ENCODE measurements around the gene VPS33B. TPM values are rescaled to one million over a fixed set of nuclear protein-coding genes. Genes with fewer than 3 reads are reported as not detected.

Gene VPS33B
- total RNA-seq, 5 donors from 2014 or later (not counting 1 experiment from before 2014, with no cell fraction given), result 19.3 to 29.8 (median 26.0) TPM

GRCh38 chr15:90952901-90953677 is 69.3 kb downstream of the VPS33B start:
- Mint-ChIP-seq H3K4me3 (peak overlapping the region; percentile 28 to 77 (median 44)), H3K9me3 (no peaks in the 10 kb centered on the region), H3K27ac (no peak overlapping the region), H3K36me3 (peaks cover 24% of the 10 kb centered on the region), H3K4me1 (peaks cover 0 to 20% (median 16%) of the 10 kb centered on the region in 3 donors), H3K27me3 (no peaks in the 10 kb centered on the region)
- Histone ChIP-seq H3K4me3 (ENCODE audit: control insufficient read depth in 1 of 2, extremely low read depth in 1 of 2, low read length in 1 of 2) (no peak overlapping the region), H3K4me1 (ENCODE audit: control insufficient read depth in 1 of 2, extremely low read depth in 1 of 2, insufficient read depth in 2 of 2, low read length in 2 of 2) (peaks cover 11 to 27% of the 10 kb centered on the region in 2 experiments), H3K27ac (ENCODE audit: low read length) (no peak overlapping the region), H3K36me3 (ENCODE audit: control insufficient read depth in 2 of 2, extremely low read depth in 1 of 2, insufficient read depth in 1 of 2, low read length in 1 of 2) (peaks cover 25 to 39% of the 10 kb centered on the region in 2 donors), H3K27me3 (replicated peaks in 1 of 2; ENCODE audit: control insufficient read depth in 2 of 2, extremely low read depth in 1 of 2, insufficient read depth in 2 of 2, low read length in 1 of 2) (no peaks in the 10 kb centered on the region), H3K9me3 (no peaks in the 10 kb centered on the region)
- POLR2A ChIA-PET, result no interaction called here
- 97% methylated on average over 11 of the region's 14 CpGs for WGBS (ENCODE audit: insufficient coverage)
- ATAC-seq (replicated peaks in 1 of 4) (no peak), DNase-seq (no peak)
- CTCF ChIA-PET, result interaction anchor here (2.3 to 3.7 kb wide), 2 partner anchors 21 kb away, joined by 11 to 27 read pairs; partner anchors contain the start of gene HDDC3 (in 2 of the 2)

GRCh38 chr15:90950676-90951075 is 71.7 kb downstream of the VPS33B start:
- DNase-seq (no peak), ATAC-seq (replicated peaks in 1 of 4) (no peak)
- H3K4me1 Mint-ChIP-seq, result peaks cover 0 to 8% (median 5%) of the 10 kb centered on the region in 3 donors
- no peaks in the 10 kb centered on the region for H3K27me3 Mint-ChIP-seq
- no peak overlapping the region for H3K27ac ChIP-seq (ENCODE audit: low read length)
- no peaks in the 10 kb centered on the region for H3K27me3 ChIP-seq (replicated peaks in 1 of 2; ENCODE audit: control insufficient read depth in 2 of 2, extremely low read depth in 1 of 2, insufficient read depth in 2 of 2, low read length in 1 of 2)
- WGBS (ENCODE audit: insufficient coverage), result 80% methylated on average over 1 of the region's 6 CpGs
- H3K36me3 Mint-ChIP-seq, result peaks cover 38% of the 10 kb centered on the region
- no peaks in the 10 kb centered on the region for H3K9me3 ChIP-seq
- peaks cover 29 to 57% of the 10 kb centered on the region in 2 donors for H3K36me3 ChIP-seq (ENCODE audit: control insufficient read depth in 2 of 2, extremely low read depth in 1 of 2, insufficient read depth in 1 of 2, low read length in 1 of 2)
- no peaks in the 10 kb centered on the region for H3K9me3 Mint-ChIP-seq
- ChIA-PET POLR2A (no interaction called here), CTCF (no interaction called here)
- H3K4me3 Mint-ChIP-seq, result no peak overlapping the region
- H3K4me3 ChIP-seq (ENCODE audit: control insufficient read depth in 1 of 2, extremely low read depth in 1 of 2, low read length in 1 of 2), result no peak overlapping the region
- H3K4me1 ChIP-seq (ENCODE audit: control insufficient read depth in 1 of 2, extremely low read depth in 1 of 2, insufficient read depth in 2 of 2, low read length in 2 of 2), result peaks cover 5 to 14% of the 10 kb centered on the region in 2 experiments
- H3K27ac Mint-ChIP-seq, result no peak overlapping the region

- no peak overlapping the region for H3K4me3 ChIP-seq (ENCODE audit: control insufficient read depth in 1 of 2, extremely low read depth in 1 of 2, low read length in 1 of 2)
- H3K27ac ChIP-seq (ENCODE audit: low read length), result no peak overlapping the region
- no peaks in the 10 kb centered on the region for H3K9me3 Mint-ChIP-seq
- H3K36me3 Mint-ChIP-seq, result peaks cover 38% of the 10 kb centered on the region
- POLR2A ChIA-PET, result interaction anchor here in 1 of 2 donors (0.5 kb wide), 1 partner anchor 434 kb away, joined by 6 read pairs; no protein-coding TSS in a partner anchor
- no peak for ATAC-seq (replicated peaks in 1 of 4)
- peaks cover 33 to 58% of the 10 kb centered on the region in 2 donors for H3K36me3 ChIP-seq (ENCODE audit: control insufficient read depth in 2 of 2, extremely low read depth in 1 of 2, insufficient read depth in 1 of 2, low read length in 1 of 2)
- H3K4me3 Mint-ChIP-seq, result no peak overlapping the region
- H3K27me3 ChIP-seq (replicated peaks in 1 of 2; ENCODE audit: control insufficient read depth in 2 of 2, extremely low read depth in 1 of 2, insufficient read depth in 2 of 2, low read length in 1 of 2), result no peaks in the 10 kb centered on the region
- peaks cover 0 to 5% (median 2%) of the 10 kb centered on the region in 3 donors for H3K4me1 Mint-ChIP-seq
- no peaks in the 10 kb centered on the region for H3K27me3 Mint-ChIP-seq
- no peak overlapping the region for H3K27ac Mint-ChIP-seq
- WGBS (ENCODE audit: insufficient coverage), result 96% methylated on average over 16 of the region's 23 CpGs
- no peak for DNase-seq
- H3K4me1 ChIP-seq (ENCODE audit: control insufficient read depth in 1 of 2, extremely low read depth in 1 of 2, insufficient read depth in 2 of 2, low read length in 2 of 2), result peaks cover under 1 to 8% of the 10 kb centered on the region in 2 experiments
- H3K9me3 ChIP-seq, result no peaks in the 10 kb centered on the region
- CTCF ChIA-PET, result interaction anchor here in 1 of 2 donors (0.6 kb wide), 1 partner anchor 43 kb away, joined by 3 read pairs; no protein-coding TSS in a partner anchor
Observed at GRCh38 chr15:90949979-90950675, 72.3 kb downstream of the VPS33B start.

Other genes starting within 250 kb of the VPS33B start
- 10 to 100 TPM; 52.8 to 74.0 (median 61.4) TPM for gene FURIN, start 154.0 kb downstream of the VPS33B start, total RNA-seq
- 1 to 10 TPM; 3.2 to 5.2 (median 4.3) TPM for gene FES, start 138.1 kb downstream of the VPS33B start, total RNA-seq
- gene MAN2A2, start 119.3 kb downstream of the VPS33B start, total RNA-seq, result 100 to 1,000 TPM; 119 to 158 (median 142) TPM
- gene HDDC3, start 90.0 kb downstream of the VPS33B start, total RNA-seq, result 10 to 100 TPM; 14.4 to 28.6 (median 26.2) TPM
- gene UNC45A, start 87.3 kb downstream of the VPS33B start, total RNA-seq, result 10 to 100 TPM; 39.4 to 80.3 (median 72.2) TPM
- gene RCCD1, start 67.7 kb downstream of the VPS33B start, total RNA-seq, result 10 to 100 TPM in 3 of 5 donors, 1 to 10 TPM in 2; 5.7 to 21.2 (median 15.8) TPM
- 10 to 100 TPM in 2 of 5 donors, 1 to 10 TPM in 3; 4.7 to 25.9 (median 6.8) TPM for gene PRC1, start 28.1 kb downstream of the VPS33B start, total RNA-seq
- gene SV2B, start 77.7 kb upstream of the VPS33B start, total RNA-seq, result under 1 TPM in 3 of 5 donors, not detected in 2; 0.03 to 0.13 (median 0.09) TPM

All from T-cell (primary cell).